ENCODE results near the gene CHCHD3.

DNA sequence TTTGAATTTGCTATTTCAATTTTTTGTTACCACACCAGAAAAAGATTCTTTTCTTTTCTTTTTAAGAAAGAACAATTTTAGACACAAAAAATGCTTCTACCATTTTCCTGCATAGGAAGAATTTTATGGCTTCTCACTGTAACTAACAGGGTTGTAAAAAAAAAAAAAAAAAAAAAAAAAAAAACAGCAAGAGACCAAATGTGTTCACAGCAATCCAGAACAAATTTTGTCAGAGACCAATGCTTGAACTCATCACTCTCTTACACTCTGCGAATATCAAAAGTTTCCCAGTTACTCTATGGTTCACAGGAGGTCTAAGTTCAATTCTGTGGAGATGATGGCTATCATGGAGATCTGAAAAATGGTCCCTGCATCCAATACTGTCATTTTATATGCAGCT lies 84.4 kb downstream of the CHCHD3 start:
- TF ChIP-seq, protein P1, sequence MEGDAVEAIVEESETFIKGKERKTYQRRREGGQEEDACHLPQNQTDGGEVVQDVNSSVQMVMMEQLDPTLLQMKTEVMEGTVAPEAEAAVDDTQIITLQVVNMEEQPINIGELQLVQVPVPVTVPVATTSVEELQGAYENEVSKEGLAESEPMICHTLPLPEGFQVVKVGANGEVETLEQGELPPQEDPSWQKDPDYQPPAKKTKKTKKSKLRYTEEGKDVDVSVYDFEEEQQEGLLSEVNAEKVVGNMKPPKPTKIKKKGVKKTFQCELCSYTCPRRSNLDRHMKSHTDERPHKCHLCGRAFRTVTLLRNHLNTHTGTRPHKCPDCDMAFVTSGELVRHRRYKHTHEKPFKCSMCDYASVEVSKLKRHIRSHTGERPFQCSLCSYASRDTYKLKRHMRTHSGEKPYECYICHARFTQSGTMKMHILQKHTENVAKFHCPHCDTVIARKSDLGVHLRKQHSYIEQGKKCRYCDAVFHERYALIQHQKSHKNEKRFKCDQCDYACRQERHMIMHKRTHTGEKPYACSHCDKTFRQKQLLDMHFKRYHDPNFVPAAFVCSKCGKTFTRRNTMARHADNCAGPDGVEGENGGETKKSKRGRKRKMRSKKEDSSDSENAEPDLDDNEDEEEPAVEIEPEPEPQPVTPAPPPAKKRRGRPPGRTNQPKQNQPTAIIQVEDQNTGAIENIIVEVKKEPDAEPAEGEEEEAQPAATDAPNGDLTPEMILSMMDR (conservative IDR thresholded peaks at IDR 0.05), result no peak
- no peak for TF ChIP-seq EZH2 (IDR thresholded peaks at IDR 0.05; ENCODE audit: low read depth)

All from PC-9 (cell line).